K562 (cell line): Measurements from ENCODE around the gene PADI4.

ENCODE experiments used
- CTCF ChIP-seq, 3 experiments: IDR thresholded peaks in 2 of 3; conservative IDR thresholded peaks in 1 of 3; 2 replicates each; pipeline ENCODE4 v1.5.1; 2011 to 2012; ENCODE audit warnings: low read length in 3 of 3, mild to moderate bottlenecking in 3 of 3, control low read depth in 2 of 3, improper control_type of control experiment in 1 of 3, inconsistent platforms in 1 of 3, low read depth in 1 of 3, mixed read lengths in 1 of 3, moderate library complexity in 1 of 3; ENCODE audit not compliant: insufficient read depth in 2 of 3
- GABPA ChIP-seq: fragments of 200-800 bp; sonication (Bioruptor generic); conservative IDR thresholded peaks from 2 replicates; pipeline ENCODE4 v1.6.1; 2016; ENCODE audit warnings: low read depth, missing genetic modification characterization, missing compliant biosample characterization
- KLF1 ChIP-seq: fragments of 450-650 bp; IDR thresholded peaks from 2 replicates; pipeline ENCODE4 v1.6.1; 2016; ENCODE audit warnings: missing genetic modification characterization, missing compliant biosample characterization
- MAZ ChIP-seq, 2 experiments: fragments of 450-650 bp in 1 of 2; sonication (generic) in 1 of 2; formaldehyde crosslinking; IDR thresholded peaks in 1 of 2; conservative IDR thresholded peaks in 1 of 2; 2 replicates each; pipeline versions ENCODE4 v1.4.0 to v1.5.0; 2020; ENCODE audit warnings: mild to moderate bottlenecking in 1 of 2, missing genetic modification reagents in 1 of 2
- PRPF4 ChIP-seq: fragments of 200-400 bp; formaldehyde crosslinking; IDR thresholded peaks from one replicate; pipeline ENCODE4 v1.6.1; 2017; ENCODE audit warnings: low read length, low read depth, mild to moderate bottlenecking; ENCODE audit not compliant: insufficient read depth, poor library complexity, severe bottlenecking
- SIN3A ChIP-seq, 2 experiments: fragments of 150-350 bp in 1 of 2; IDR thresholded peaks; 2 replicates each; pipeline ENCODE4 v1.6.1; 2011 to 2016; ENCODE audit warnings: borderline replicate concordance in 2 of 2, low read depth in 2 of 2, low read length in 2 of 2, mild to moderate bottlenecking in 2 of 2, moderate library complexity in 2 of 2; ENCODE audit not compliant: control insufficient read depth in 1 of 2
- ZKSCAN1 ChIP-seq: fragments of 150-350 bp; IDR thresholded peaks from 2 replicates; pipeline ENCODE4 v1.6.1; 2016; ENCODE audit warnings: low read depth, low read length
- ZNF197 ChIP-seq: fragments of 200-800 bp; sonication (Bioruptor generic); IDR thresholded peaks from 2 replicates; pipeline ENCODE4 v1.6.1; 2016; ENCODE audit warnings: low read depth, missing genetic modification characterization, missing compliant biosample characterization

- no peak for TF ChIP-seq ZKSCAN1
- TF ChIP-seq PRPF4, result no peak
- TF ChIP-seq ZNF197 (CRISPR knock-in tag), result no peak
- TF ChIP-seq MAZ (CRISPR knock-in tag; conservative IDR thresholded peaks at IDR 0.05 in 1 of 2, IDR thresholded peaks at IDR 0.05 in 1 of 2), result no peak
- no peak for TF ChIP-seq SIN3A (IDR thresholded peaks at IDR 0.05; ENCODE audit: borderline replicate concordance in 2 of 2, control insufficient read depth in 1 of 2, low read depth in 2 of 2, low read length in 2 of 2)
- no peak for TF ChIP-seq CTCF (IDR thresholded peaks at IDR 0.05 in 2 of 3, conservative IDR thresholded peaks at IDR 0.05 in 1 of 3; ENCODE audit: insufficient read depth in 2 of 3, low read depth in 1 of 3, low read length in 3 of 3)
- no peak for TF ChIP-seq KLF1
- TF ChIP-seq GABPA (tag), result no peak
These were observed 53.7 kb downstream of the PADI4 start for GRCh38 chr1:17361687-17362086.
